Measurements from ENCODE around the gene TAF6.
A peak's percentile ranks its signal among the peaks of the same experiment; 100 is the strongest.

TAF6 gene

GRCh38 chr7:100163871-100164270, 44.7 kb upstream of the TAF6 start:
- TF ChIP-seq ZBTB7A (IDR thresholded peaks at IDR 0.05; ENCODE audit: low read depth) = no peak
- no peak for TF ChIP-seq TCF12 (IDR thresholded peaks at IDR 0.05; ENCODE audit: low read depth)
- TF ChIP-seq CEBPB (IDR thresholded peaks at IDR 0.05) = no peak
- no peak for TF ChIP-seq EGR1 (IDR thresholded peaks at IDR 0.05)
- no peak for TF ChIP-seq TAF1 (IDR thresholded peaks at IDR 0.05; ENCODE audit: low read depth)
- TF ChIP-seq EP300 (IDR thresholded peaks at IDR 0.05; ENCODE audit: borderline replicate concordance) = no peak

- TF ChIP-seq YY1 (IDR thresholded peaks at IDR 0.05; ENCODE audit: low read depth) = no peak
- TF ChIP-seq RAD21 (IDR thresholded peaks at IDR 0.05; ENCODE audit: low read depth) = no peak
- TF ChIP-seq, protein P1, sequence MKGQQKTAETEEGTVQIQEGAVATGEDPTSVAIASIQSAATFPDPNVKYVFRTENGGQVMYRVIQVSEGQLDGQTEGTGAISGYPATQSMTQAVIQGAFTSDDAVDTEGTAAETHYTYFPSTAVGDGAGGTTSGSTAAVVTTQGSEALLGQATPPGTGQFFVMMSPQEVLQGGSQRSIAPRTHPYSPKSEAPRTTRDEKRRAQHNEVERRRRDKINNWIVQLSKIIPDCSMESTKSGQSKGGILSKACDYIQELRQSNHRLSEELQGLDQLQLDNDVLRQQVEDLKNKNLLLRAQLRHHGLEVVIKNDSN (IDR thresholded peaks at IDR 0.05) = peak; percentile 87
Observed at GRCh38 chr7:100163006-100163531, 43.9 kb upstream of the TAF6 start.

DNA sequence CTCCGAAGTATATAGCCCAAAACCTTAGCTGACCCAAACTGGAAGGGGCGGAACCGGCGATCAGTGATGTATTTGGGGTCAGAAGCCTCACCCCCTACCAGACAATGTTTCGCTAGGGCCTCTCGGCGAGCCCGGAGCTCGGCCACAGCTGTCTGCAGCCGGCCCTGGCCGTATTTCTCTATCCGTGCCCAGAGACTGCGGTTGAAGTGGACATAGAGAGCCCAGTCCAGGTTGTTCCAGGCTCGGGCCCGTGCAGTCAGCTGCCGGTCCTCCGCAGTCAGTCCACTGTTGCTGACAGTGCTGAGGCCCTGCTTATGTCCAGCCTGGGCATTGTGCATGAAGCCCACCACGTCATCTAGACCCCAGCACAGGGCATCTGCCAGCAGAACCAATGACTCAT, 40.9 kb upstream of the TAF6 start:
- TF ChIP-seq CEBPB (IDR thresholded peaks at IDR 0.05) (no peak), TCF12 (IDR thresholded peaks at IDR 0.05; ENCODE audit: low read depth) (no peak)
- TF ChIP-seq, protein P2, sequence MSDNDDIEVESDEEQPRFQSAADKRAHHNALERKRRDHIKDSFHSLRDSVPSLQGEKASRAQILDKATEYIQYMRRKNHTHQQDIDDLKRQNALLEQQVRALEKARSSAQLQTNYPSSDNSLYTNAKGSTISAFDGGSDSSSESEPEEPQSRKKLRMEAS (IDR thresholded peaks at IDR 0.05) = no peak
- TF ChIP-seq, protein P1 (IDR thresholded peaks at IDR 0.05) = no peak

DNA sequence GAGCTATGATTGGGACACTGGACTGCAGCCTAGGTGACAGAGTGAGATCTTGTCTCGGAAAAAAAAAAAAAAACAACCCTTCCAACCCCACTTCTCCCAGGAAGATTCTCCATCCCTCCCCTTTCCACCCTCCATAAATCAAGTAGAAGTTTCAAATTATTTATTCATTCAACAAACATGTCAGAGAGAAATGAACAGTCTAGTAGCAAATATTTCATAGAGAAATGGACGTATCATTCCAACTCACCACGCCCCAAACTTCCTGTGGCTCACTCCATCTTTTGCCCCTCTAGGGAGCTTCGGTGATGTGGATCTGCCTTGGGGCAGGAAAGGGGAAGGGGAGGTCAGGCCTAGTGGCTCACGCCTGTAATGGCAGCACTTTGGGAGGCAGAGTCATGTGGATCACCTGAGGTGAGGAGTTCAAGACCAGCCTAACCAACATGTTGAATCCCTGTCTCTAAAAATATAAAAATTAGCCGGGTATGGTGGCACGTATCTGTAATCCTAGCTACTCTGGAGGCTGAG, 40.0 kb upstream of the TAF6 start:
- TF ChIP-seq CREB1 (IDR thresholded peaks at IDR 0.05; ENCODE audit: low read depth) (no peak), EGR1 (IDR thresholded peaks at IDR 0.05) (no peak), ZBTB7A (IDR thresholded peaks at IDR 0.05; ENCODE audit: low read depth) (no peak), NFIC (IDR thresholded peaks at IDR 0.05) (no peak), CEBPB (IDR thresholded peaks at IDR 0.05) (no peak), TAF1 (IDR thresholded peaks at IDR 0.05; ENCODE audit: low read depth) (no peak), TCF12 (IDR thresholded peaks at IDR 0.05; ENCODE audit: low read depth) (no peak), RAD21 (IDR thresholded peaks at IDR 0.05; ENCODE audit: low read depth) (no peak), REST (IDR thresholded peaks at IDR 0.05; ENCODE audit: low read depth) (no peak), TEAD4 (IDR thresholded peaks at IDR 0.05) (no peak)
- TF ChIP-seq, protein P1 (IDR thresholded peaks at IDR 0.05) = no peak

DNA sequence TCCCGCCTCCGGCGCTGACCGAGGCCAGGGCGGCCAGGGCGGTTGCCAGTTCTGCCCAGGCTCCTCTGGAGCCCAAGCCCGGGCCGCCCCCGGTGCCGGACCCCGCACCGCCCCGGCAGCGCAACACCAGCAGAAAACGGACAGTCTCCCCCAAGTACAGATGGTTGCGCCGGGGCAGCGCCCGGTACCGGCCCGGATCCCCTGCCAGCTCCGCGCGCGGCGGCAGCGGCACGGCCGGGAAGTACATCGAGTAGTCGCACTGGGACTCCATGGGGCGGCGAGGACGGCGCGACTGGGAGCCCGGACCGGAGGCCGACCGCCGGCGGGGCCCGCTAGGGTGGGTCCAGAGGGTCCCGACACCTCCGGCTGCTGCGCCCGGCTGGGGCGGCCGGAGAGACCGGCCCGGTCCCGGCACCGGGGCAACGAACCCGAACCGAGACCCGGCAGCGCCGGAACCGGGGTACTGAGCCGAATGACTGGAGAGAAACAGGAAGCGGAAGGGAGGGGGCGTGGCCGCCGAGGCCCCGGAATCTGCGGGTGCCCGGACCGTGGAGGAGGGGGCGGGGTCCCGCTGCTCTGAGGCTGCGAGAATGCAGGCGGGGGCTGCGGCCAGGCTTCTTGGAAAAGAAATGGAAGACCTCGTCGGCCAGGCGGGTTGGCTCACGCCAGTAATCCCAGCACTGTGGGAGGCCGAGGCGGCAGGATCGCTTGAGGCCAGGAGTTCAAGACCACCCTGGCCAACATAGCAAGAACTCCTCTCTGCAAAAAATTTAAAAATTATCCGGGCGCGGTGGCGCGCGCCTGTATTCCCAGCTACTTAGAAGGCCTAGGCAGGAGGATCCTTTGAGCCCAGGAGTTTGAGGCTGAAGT, 39.3 kb upstream of the TAF6 start, which contains the start of gene TRAPPC14:
TRAPPC14 (minus strand) TSS at position 495 of the 870 bp plus-strand sequence; CDS start at position 271, 224 bp downstream.
- no peak for TF ChIP-seq RAD21 (IDR thresholded peaks at IDR 0.05; ENCODE audit: low read depth)
- 0 out of 2 replicates have a peak, but pooled peaks have one; percentile 40 for TF ChIP-seq EGR1 (IDR thresholded peaks at IDR 0.05)
- TF ChIP-seq YY1 (IDR thresholded peaks at IDR 0.05; ENCODE audit: low read depth) = 0 out of 2 replicates have a peak, but pooled peaks have one; percentile 34
- no peak for TF ChIP-seq CREB1 (IDR thresholded peaks at IDR 0.05; ENCODE audit: low read depth)
- peak; percentile 87; the same call in 1 of the 2 replicates for TF ChIP-seq ZBTB7A (IDR thresholded peaks at IDR 0.05; ENCODE audit: low read depth)
- TF ChIP-seq TEAD4 (IDR thresholded peaks at IDR 0.05) = peak; percentile 50; the same call in 1 of the 2 replicates
- TF ChIP-seq EP300 (IDR thresholded peaks at IDR 0.05; ENCODE audit: borderline replicate concordance) = no peak
- TF ChIP-seq, protein P2 (IDR thresholded peaks at IDR 0.05) = peak; percentile 31; the same call in 1 of the 2 replicates
- TF ChIP-seq TAF1 (IDR thresholded peaks at IDR 0.05; ENCODE audit: low read depth) = peak; percentile 83
- TF ChIP-seq, protein P1 (IDR thresholded peaks at IDR 0.05) = no peak
- TF ChIP-seq TCF12 (IDR thresholded peaks at IDR 0.05; ENCODE audit: low read depth) = peak; percentile 60
- TF ChIP-seq NFIC (IDR thresholded peaks at IDR 0.05) = no peak
- TF ChIP-seq FOXM1 (IDR thresholded peaks at IDR 0.05; ENCODE audit: borderline replicate concordance, low read depth) = no peak
- no peak for TF ChIP-seq REST (IDR thresholded peaks at IDR 0.05; ENCODE audit: low read depth)
- no peak for TF ChIP-seq CEBPB (IDR thresholded peaks at IDR 0.05)
